ENCODE data around the gene DDX42.
A peak's percentile ranks its signal among the peaks of the same experiment; 100 is the strongest.
"Not testable (repeated sequence)": the region's sequence is repeated elsewhere in the genome, so short reads cannot be mapped to it uniquely, and the experiment has no call there.

DDX42 gene

GRCh38 chr17:63841350-63842172, 67.6 kb downstream of the DDX42 start:
- H3K4me3 ChIP-seq (ENCODE audit: low read depth, low read length) = peak overlapping the region; percentile 94
- no peak for TF ChIP-seq CTCF (IDR thresholded peaks at IDR 0.05; ENCODE audit: control insufficient read depth, extremely low read depth, insufficient read depth)
- DNase-seq (ENCODE audit: low read depth) = no peak

GRCh38 chr17:63842173-63842539, 68.2 kb downstream of the DDX42 start:
- no peak for DNase-seq (ENCODE audit: low read depth)
- H3K4me3 ChIP-seq (ENCODE audit: low read depth, low read length) = peak overlapping the region; percentile 94
- TF ChIP-seq CTCF (IDR thresholded peaks at IDR 0.05; ENCODE audit: control insufficient read depth, extremely low read depth, insufficient read depth) = no peak

GRCh38 chr17:63842540-63843386, 68.8 kb downstream of the DDX42 start, which contains the start of gene SMARCD2:
Gene SMARCD2 (minus strand): TSS chr17:63842685. CDS start chr17:63842674, 11 bp downstream.
- peak; percentile 99 for DNase-seq (ENCODE audit: low read depth)
- peak within 1 kb of the TSS; percentile 94 for H3K4me3 ChIP-seq (ENCODE audit: low read depth, low read length)
- no peak for TF ChIP-seq CTCF (IDR thresholded peaks at IDR 0.05; ENCODE audit: control insufficient read depth, extremely low read depth, insufficient read depth)

- DNase-seq (ENCODE audit: low read depth) = not testable (repeated sequence)
- H3K4me3 ChIP-seq (ENCODE audit: low read depth, low read length) = peak overlapping the region; percentile 94
Measured at GRCh38 chr17:63843387-63843888, 69.5 kb downstream of the DDX42 start.

GRCh38 chr17:63843910-63844677, 70.1 kb downstream of the DDX42 start:
- H3K4me3 ChIP-seq (ENCODE audit: low read depth, low read length) = peak overlapping the region; percentile 94
- no peak for DNase-seq (ENCODE audit: low read depth)
- no peak for TF ChIP-seq CTCF (IDR thresholded peaks at IDR 0.05; ENCODE audit: control insufficient read depth, extremely low read depth, insufficient read depth)

- no peak overlapping the region for H3K4me3 ChIP-seq (ENCODE audit: low read depth, low read length)
- DNase-seq (ENCODE audit: low read depth) = no peak
- no peak for TF ChIP-seq CTCF (IDR thresholded peaks at IDR 0.05; ENCODE audit: control insufficient read depth, extremely low read depth, insufficient read depth)
Measured at GRCh38 chr17:63845509-63845908, 71.5 kb downstream of the DDX42 start.
